ENCODE measurements around the gene ZMYND15.

ZMYND15 gene

DNA sequence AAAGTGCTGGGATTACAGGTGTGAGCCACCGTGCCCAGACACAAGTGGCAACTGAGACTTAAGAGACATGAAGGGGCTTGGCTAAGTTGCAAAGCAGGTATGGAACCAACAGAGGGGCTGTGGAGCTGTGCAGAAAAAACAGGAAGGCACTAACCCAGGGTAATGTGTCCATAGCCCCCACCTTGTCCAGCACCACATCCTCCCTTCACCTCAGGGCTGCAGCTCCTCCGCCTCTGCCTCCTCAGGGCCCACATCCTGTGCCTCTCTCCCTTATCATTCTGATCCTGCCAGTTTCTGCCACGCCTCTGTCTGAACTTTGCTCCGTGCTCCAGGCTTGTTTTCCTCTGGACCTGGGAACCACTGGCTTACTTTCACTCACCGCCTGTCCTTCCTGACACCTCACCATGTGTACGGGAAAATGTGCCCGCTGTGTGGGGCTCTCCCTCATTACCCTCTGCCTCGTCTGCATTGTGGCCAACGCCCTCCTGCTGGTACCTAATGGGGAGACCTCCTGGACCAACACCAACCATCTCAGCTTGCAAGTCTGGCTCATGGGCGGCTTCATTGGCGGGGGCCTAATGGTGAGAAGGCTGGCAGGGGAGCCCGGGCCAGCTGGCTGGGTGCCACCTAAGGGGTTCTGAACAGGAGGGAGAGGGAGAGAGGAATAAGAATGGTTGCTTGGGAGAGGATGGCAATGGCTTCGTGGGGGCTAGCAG, 32.0 kb downstream of the ZMYND15 start, which contains the start of gene TM4SF5:
Gene TM4SF5, plus strand, starts transcription at position 368 of the 716 bp plus-strand sequence. Its CDS starts 37 bp downstream, at position 405.
- TF ChIP-seq CREB5 (CRISPR knock-in tag; IDR thresholded peaks at IDR 0.05; ENCODE audit: low read depth): no peak
- TF ChIP-seq, protein P1, sequence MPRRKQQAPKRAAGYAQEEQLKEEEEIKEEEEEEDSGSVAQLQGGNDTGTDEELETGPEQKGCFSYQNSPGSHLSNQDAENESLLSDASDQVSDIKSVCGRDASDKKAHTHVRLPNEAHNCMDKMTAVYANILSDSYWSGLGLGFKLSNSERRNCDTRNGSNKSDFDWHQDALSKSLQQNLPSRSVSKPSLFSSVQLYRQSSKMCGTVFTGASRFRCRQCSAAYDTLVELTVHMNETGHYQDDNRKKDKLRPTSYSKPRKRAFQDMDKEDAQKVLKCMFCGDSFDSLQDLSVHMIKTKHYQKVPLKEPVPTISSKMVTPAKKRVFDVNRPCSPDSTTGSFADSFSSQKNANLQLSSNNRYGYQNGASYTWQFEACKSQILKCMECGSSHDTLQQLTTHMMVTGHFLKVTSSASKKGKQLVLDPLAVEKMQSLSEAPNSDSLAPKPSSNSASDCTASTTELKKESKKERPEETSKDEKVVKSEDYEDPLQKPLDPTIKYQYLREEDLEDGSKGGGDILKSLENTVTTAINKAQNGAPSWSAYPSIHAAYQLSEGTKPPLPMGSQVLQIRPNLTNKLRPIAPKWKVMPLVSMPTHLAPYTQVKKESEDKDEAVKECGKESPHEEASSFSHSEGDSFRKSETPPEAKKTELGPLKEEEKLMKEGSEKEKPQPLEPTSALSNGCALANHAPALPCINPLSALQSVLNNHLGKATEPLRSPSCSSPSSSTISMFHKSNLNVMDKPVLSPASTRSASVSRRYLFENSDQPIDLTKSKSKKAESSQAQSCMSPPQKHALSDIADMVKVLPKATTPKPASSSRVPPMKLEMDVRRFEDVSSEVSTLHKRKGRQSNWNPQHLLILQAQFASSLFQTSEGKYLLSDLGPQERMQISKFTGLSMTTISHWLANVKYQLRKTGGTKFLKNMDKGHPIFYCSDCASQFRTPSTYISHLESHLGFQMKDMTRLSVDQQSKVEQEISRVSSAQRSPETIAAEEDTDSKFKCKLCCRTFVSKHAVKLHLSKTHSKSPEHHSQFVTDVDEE (CRISPR knock-in tag; IDR thresholded peaks at IDR 0.05): no peak
- TF ChIP-seq POU6F1 (CRISPR knock-in tag; IDR thresholded peaks at IDR 0.05; ENCODE audit: borderline replicate concordance, low read depth): no peak
- no peak for TF ChIP-seq ZFP30 (CRISPR knock-in tag; IDR thresholded peaks at IDR 0.05)
- TF ChIP-seq ESRRG (CRISPR knock-in tag; IDR thresholded peaks at IDR 0.05): no peak
- TF ChIP-seq GLIS3 (CRISPR knock-in tag; IDR thresholded peaks at IDR 0.05): no peak
- TF ChIP-seq, protein P2, sequence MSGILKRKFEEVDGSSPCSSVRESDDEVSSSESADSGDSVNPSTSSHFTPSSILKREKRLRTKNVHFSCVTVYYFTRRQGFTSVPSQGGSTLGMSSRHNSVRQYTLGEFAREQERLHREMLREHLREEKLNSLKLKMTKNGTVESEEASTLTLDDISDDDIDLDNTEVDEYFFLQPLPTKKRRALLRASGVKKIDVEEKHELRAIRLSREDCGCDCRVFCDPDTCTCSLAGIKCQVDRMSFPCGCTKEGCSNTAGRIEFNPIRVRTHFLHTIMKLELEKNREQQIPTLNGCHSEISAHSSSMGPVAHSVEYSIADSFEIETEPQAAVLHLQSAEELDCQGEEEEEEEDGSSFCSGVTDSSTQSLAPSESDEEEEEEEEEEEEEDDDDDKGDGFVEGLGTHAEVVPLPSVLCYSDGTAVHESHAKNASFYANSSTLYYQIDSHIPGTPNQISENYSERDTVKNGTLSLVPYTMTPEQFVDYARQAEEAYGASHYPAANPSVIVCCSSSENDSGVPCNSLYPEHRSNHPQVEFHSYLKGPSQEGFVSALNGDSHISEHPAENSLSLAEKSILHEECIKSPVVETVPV (CRISPR knock-in tag; IDR thresholded peaks at IDR 0.05): no peak
- no peak for TF ChIP-seq ZNF70 (CRISPR knock-in tag; IDR thresholded peaks at IDR 0.05)
- no peak for TF ChIP-seq ARNTL (CRISPR knock-in tag; IDR thresholded peaks at IDR 0.05; ENCODE audit: borderline replicate concordance, low read depth)
- peak; percentile 37 for ATAC-seq

DNA sequence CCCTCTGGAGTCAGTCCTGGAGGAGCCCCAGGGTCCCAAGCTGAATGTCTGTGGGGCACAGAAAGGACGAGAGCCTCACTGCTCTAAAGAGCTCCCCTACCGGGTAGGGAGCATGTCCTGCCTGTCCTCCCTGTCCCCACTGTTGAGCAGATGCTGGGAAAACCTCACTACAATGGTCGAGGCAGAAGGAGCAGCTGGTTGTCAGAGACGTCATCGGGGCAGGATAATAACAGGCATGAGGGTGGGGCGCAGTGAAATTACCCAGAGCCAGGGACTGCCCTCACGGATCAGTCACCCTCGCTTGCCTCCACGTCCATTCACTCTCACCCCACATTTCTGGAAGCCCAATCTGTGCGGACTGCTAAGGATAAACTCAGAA, 32.6 kb downstream of the ZMYND15 start:
- ATAC-seq: no peak; the same call in 1 of the 3 replicates

More for the DNA sequence above, 32.6 kb downstream of the ZMYND15 start:
- TF ChIP-seq CSDC2 (CRISPR knock-in tag; IDR thresholded peaks at IDR 0.05): no peak
- TF ChIP-seq, protein P1 (CRISPR knock-in tag; IDR thresholded peaks at IDR 0.05): no peak
- TF ChIP-seq POU6F1 (CRISPR knock-in tag; IDR thresholded peaks at IDR 0.05; ENCODE audit: borderline replicate concordance, low read depth): no peak
- no peak for TF ChIP-seq TCF4 (CRISPR knock-in tag; IDR thresholded peaks at IDR 0.05; ENCODE audit: borderline replicate concordance)
- no peak for TF ChIP-seq ZNF8 (CRISPR knock-in tag; IDR thresholded peaks at IDR 0.05)
- no peak for TF ChIP-seq ZFP30 (CRISPR knock-in tag; IDR thresholded peaks at IDR 0.05)
- TF ChIP-seq ZFP3 (CRISPR knock-in tag; IDR thresholded peaks at IDR 0.05): no peak
- no peak for TF ChIP-seq TOX (CRISPR knock-in tag; IDR thresholded peaks at IDR 0.05; ENCODE audit: borderline replicate concordance)

Data from SK-N-SH treated with all-trans-retinoic acid at 6 μM for 48 hours (cell line).